K562 (cell line): Measurements from ENCODE around the gene PAN3. TPM values are rescaled to one million over a fixed set of nuclear protein-coding genes. Genes with fewer than 3 reads are reported as not detected.

Experiments
- ADNP ChIP-seq: fragments of 200-800 bp; sonication (Bioruptor generic); IDR thresholded peaks from 2 replicates; pipeline ENCODE4 v1.6.1; 2016; ENCODE audit warnings: missing genetic modification characterization, missing compliant biosample characterization
- AFF1 ChIP-seq, 2 experiments: fragments of 450-650 bp; IDR thresholded peaks; 2 replicates each; pipeline ENCODE4 v1.6.1; 2018; ENCODE audit warnings: mild to moderate bottlenecking in 2 of 2, low read depth in 1 of 2; ENCODE audit not compliant: partially characterized antibody in 2 of 2
- ARID1B ChIP-seq: fragments of 450-650 bp; IDR thresholded peaks from 2 replicates; pipeline ENCODE4 v1.6.1; 2016; ENCODE audit warnings: antibody characterized with exemption, mild to moderate bottlenecking, inconsistent platforms
- C11orf30 ChIP-seq: fragments of 450-650 bp; IDR thresholded peaks from 2 replicates; pipeline ENCODE4 v1.6.1; 2016; ENCODE audit warnings: low read depth, mild to moderate bottlenecking
- CBFA2T2 ChIP-seq: fragments of 450-650 bp; conservative IDR thresholded peaks from 2 replicates; pipeline ENCODE4 v1.6.1; 2017; ENCODE audit warnings: mild to moderate bottlenecking
- FOXA1 ChIP-seq: fragments of 450-650 bp; IDR thresholded peaks from 2 replicates; pipeline ENCODE4 v1.6.1; 2016; ENCODE audit warnings: mild to moderate bottlenecking, borderline replicate concordance
- HNRNPK ChIP-seq: fragments of 200-400 bp; formaldehyde crosslinking; IDR thresholded peaks from one replicate; pipeline ENCODE4 v1.6.1; 2018; ENCODE audit warnings: mild to moderate bottlenecking, low read depth, low read length; ENCODE audit not compliant: poor library complexity, severe bottlenecking
- ILF3 ChIP-seq: fragments of 450-650 bp; IDR thresholded peaks from 2 replicates; pipeline ENCODE4 v1.6.1; 2018; ENCODE audit warnings: antibody characterized with exemption, mild to moderate bottlenecking, moderate library complexity, borderline replicate concordance
- NFYB ChIP-seq: IDR thresholded peaks from 2 replicates; pipeline ENCODE4 v1.6.1; 2011; ENCODE audit warnings: mild to moderate bottlenecking, moderate library complexity; ENCODE audit not compliant: insufficient read length; ENCODE audit errors: extremely low read depth
- RBM17 ChIP-seq: fragments of 200-400 bp; formaldehyde crosslinking; IDR thresholded peaks from 2 replicates; pipeline ENCODE4 v1.6.1; 2017; ENCODE audit warnings: low read depth, mild to moderate bottlenecking, low read length, borderline replicate concordance
- SETDB1 ChIP-seq: IDR thresholded peaks from one replicate; pipeline ENCODE4 v1.6.1; 2012; ENCODE audit warnings: low read length, control low read depth, inconsistent platforms
- SRSF3 ChIP-seq: fragments of 200-400 bp; formaldehyde crosslinking; IDR thresholded peaks from 2 replicates; pipeline ENCODE4 v1.6.1; 2016; ENCODE audit warnings: mild to moderate bottlenecking, low read length, moderate library complexity; ENCODE audit not compliant: insufficient read depth
- TBP ChIP-seq: optimal IDR thresholded peaks from 2 replicates; pipeline ENCODE3; 2011; ENCODE audit warnings: low read depth, low read length, improper control_type of control experiment
- THRAP3 ChIP-seq: fragments of 450-650 bp; IDR thresholded peaks from 2 replicates; pipeline ENCODE4 v1.6.1; 2016; ENCODE audit warnings: mild to moderate bottlenecking, inconsistent platforms, borderline replicate concordance
- VEZF1 ChIP-seq: fragments of 200-800 bp; sonication (Bioruptor generic); IDR thresholded peaks from 2 replicates; pipeline ENCODE4 v1.6.1; 2017; ENCODE audit warnings: missing genetic modification characterization, missing compliant biosample characterization
- ZKSCAN3 ChIP-seq: fragments of 250-450 bp; sonication (Bioruptor Pico); IDR thresholded peaks from 2 replicates; pipeline ENCODE4 v1.4.0; 2020
- ZNF23 ChIP-seq: fragments of 250-450 bp; sonication (Bioruptor Pico); IDR thresholded peaks from 2 replicates; pipeline ENCODE4 v1.4.0; 2020; ENCODE audit warnings: mild to moderate bottlenecking
- ZNF282 ChIP-seq: sonication (generic); formaldehyde crosslinking; IDR thresholded peaks from 2 replicates; pipeline ENCODE4 v1.8.1; 2023; ENCODE audit warnings: missing genetic modification reagents
- ZNF592 ChIP-seq: fragments of 450-650 bp; IDR thresholded peaks from 2 replicates; pipeline ENCODE4 v1.6.1; 2017; ENCODE audit warnings: antibody characterized with exemption, mild to moderate bottlenecking
- ZNF696 ChIP-seq: fragments of 250-450 bp; sonication (Bioruptor Pico); conservative IDR thresholded peaks from 2 replicates; pipeline ENCODE4 v1.4.0; 2020; ENCODE audit warnings: mild to moderate bottlenecking, moderate library complexity
- ZZZ3 ChIP-seq: fragments of 450-650 bp; IDR thresholded peaks from 2 replicates; pipeline ENCODE4 v1.6.1; 2016; ENCODE audit warnings: antibody characterized with exemption, mild to moderate bottlenecking, moderate library complexity
- polyA plus RNA-seq, 8 experiments: library from polyadenylated mRNA; depleted of rRNA in 4 of 8; stranded (reverse) in 5 of 8; unstranded in 3 of 8; fragments of >200 nt; fragmentation: Nextera tagmentation in 2 of 8; fragmentation: Illumina TruSeq in 1 of 8; extraction: Ambion mirVana in 2 of 8; extraction: Trizol in 1 of 8; gene quantifications; 2 replicates each; pipeline versions ENCODE4 v1.2.1 to v1.2.3, GENCODE V29; 2011 to 2014; ENCODE audit warnings: inconsistent platforms in 1 of 8, missing spikeins in 1 of 8
- total RNA-seq, 7 experiments: library from RNA; depleted of rRNA in 6 of 7; stranded (reverse); fragments of >200 nt in 6 of 7; fragmentation: Illumina TruSeq in 2 of 7; extraction: Trizol in 2 of 7; gene quantifications; 2 replicates each; pipeline versions ENCODE4 v1.2.1 to v1.2.3, GENCODE V29; 2011 to 2021; ENCODE audit warnings: low replicate concordance in 1 of 7

Gene PAN3
- total and polyA plus RNA-seq, 9 of the 15 experiments (the other 6 are each of a cell fraction or from before 2014, with no cell fraction given) = 7.2 to 19.9 (median 11.6) TPM

GRCh38 chr13:28136916-28137315, 1.4 kb upstream of the PAN3 start (continued):
- TF ChIP-seq ILF3 (no peak), FOXA1 (no peak), ZNF23 (CRISPR knock-in tag) (no peak), CBFA2T2 (no peak), SETDB1 (no peak), ZNF696 (CRISPR knock-in tag) (no peak), ADNP (tag) (no peak), SRSF3 (no peak), ARID1B (no peak), ZKSCAN3 (CRISPR knock-in tag) (no peak), ZNF592 (0 out of 2 replicates have a peak, but pooled peaks have one; percentile 32), RBM17 (no peak), ZNF282 (no peak), ZZZ3 (no peak), THRAP3 (no peak), C11orf30 (peak; percentile 13; the same call in 1 of the 2 replicates), VEZF1 (CRISPR knock-in tag) (no peak), TBP (peak; percentile 2), AFF1 (IDR thresholded peaks at IDR 0.05; ENCODE audit: low read depth in 1 of 2, partially characterized antibody in 2 of 2) (peak in 1 of 2 experiments; percentile 35), NFYB (no peak), HNRNPK (no peak)
